Mesendoderm (in vitro differentiated cells): Measurements from ENCODE around the gene PTH1R.

Experiments
- DNase-seq: peaks from one replicate; pipeline ENCODE4 v3.0.0; 2013
- H2AK5ac ChIP-seq: 2 replicates; pipeline ENCODE4 v1.6.1; 2013; ENCODE audit warnings: low read length, inconsistent platforms
- H2BK120ac ChIP-seq: 2 replicates; pipeline ENCODE4 v1.6.1; 2013; ENCODE audit warnings: low read depth, mild to moderate bottlenecking, low read length, moderate library complexity, mixed read lengths
- H2BK15ac ChIP-seq: replicated peaks from 2 replicates; pipeline ENCODE4 v1.6.1; 2013; ENCODE audit warnings: low read depth, mild to moderate bottlenecking, moderate library complexity
- H2BK5ac ChIP-seq: 2 replicates; pipeline ENCODE4 v1.6.1; 2013; ENCODE audit warnings: low read length, inconsistent platforms
- H3K18ac ChIP-seq: 2 replicates; pipeline ENCODE4 v1.6.1; 2013; ENCODE audit warnings: mild to moderate bottlenecking, low read length, mixed read lengths
- H3K23ac ChIP-seq: one replicate; pipeline ENCODE4 v1.6.1; 2013; ENCODE audit warnings: low read length
- H3K27ac ChIP-seq: 2 replicates; pipeline ENCODE4 v1.5.1; 2013; ENCODE audit warnings: low read depth, mild to moderate bottlenecking, inconsistent platforms, low read length, moderate library complexity
- H3K27me3 ChIP-seq: 2 replicates; pipeline ENCODE4 v1.6.1; 2013; ENCODE audit warnings: low read length, control low read depth, mild to moderate bottlenecking, inconsistent platforms; ENCODE audit not compliant: insufficient read depth, poor library complexity
- H3K36me3 ChIP-seq: 2 replicates; pipeline ENCODE4 v1.6.1; 2013; ENCODE audit warnings: low read length, inconsistent platforms; ENCODE audit not compliant: control insufficient read depth, insufficient read depth
- H3K4ac ChIP-seq: one replicate; pipeline ENCODE4 v1.6.1; 2013; ENCODE audit warnings: low read depth, mild to moderate bottlenecking, low read length, moderate library complexity
- H3K4me1 ChIP-seq: 2 replicates; pipeline ENCODE4 v1.6.1; 2013; ENCODE audit warnings: low read depth, low read length, inconsistent platforms; ENCODE audit not compliant: control insufficient read depth
- H3K4me2 ChIP-seq: 2 replicates; pipeline ENCODE4 v1.6.1; 2013; ENCODE audit warnings: low read length
- H3K4me3 ChIP-seq: 2 replicates; pipeline ENCODE4 v1.5.1; 2013; ENCODE audit warnings: mild to moderate bottlenecking, low read length
- H3K56ac ChIP-seq: one replicate; pipeline ENCODE4 v1.6.1; 2013; ENCODE audit warnings: low read length
- H3K79me1 ChIP-seq: 2 replicates; pipeline ENCODE4 v1.6.1; 2013; ENCODE audit warnings: low read length, inconsistent platforms
- H3K79me2 ChIP-seq: 2 replicates; pipeline ENCODE4 v1.6.1; 2013; ENCODE audit warnings: mild to moderate bottlenecking, low read length; ENCODE audit not compliant: control insufficient read depth, insufficient read depth
- H3K9ac ChIP-seq: 2 replicates; pipeline ENCODE4 v1.6.1; 2013; ENCODE audit warnings: low read length, inconsistent platforms
- H4K5ac ChIP-seq: one replicate; pipeline ENCODE4 v1.6.1; 2013; ENCODE audit warnings: low read length
- H4K8ac ChIP-seq: one replicate; pipeline ENCODE4 v1.6.1; 2013; ENCODE audit warnings: low read depth, mild to moderate bottlenecking, control low read depth, low read length, moderate library complexity
- WGBS: extraction: QIAGEN DNeasy Blood & Tissue Kit; methylation state at CpG from one replicate; pipeline ENCODE4 v1.1.7; 2013; ENCODE audit warnings: low lambda C conversion rate, missing lambda C conversion rate; ENCODE audit not compliant: insufficient coverage; ENCODE audit errors: extremely low coverage; 5-methylcytosine and 5-hydroxymethylcytosine counted together

The PTH1R gene

GRCh38 chr3:46881596-46882376 lies 4.3 kb downstream of the PTH1R start:
- Histone ChIP-seq H3K79me2 (no peaks in the 10 kb centered on the region), H3K4me1 (peaks cover 12% of the 10 kb centered on the region), H3K23ac (peak overlapping the region; percentile 25), H3K79me1 (no peaks in the 10 kb centered on the region), H3K27me3 (peaks cover 3% of the 10 kb centered on the region), H3K18ac (peak overlapping the region; percentile 89), H2BK120ac (peak overlapping the region; percentile 50), H2BK15ac (no peak overlapping the region), H3K56ac (peak overlapping the region; percentile 86), H3K4me3 (peak overlapping the region; percentile 27), H3K4ac (peak overlapping the region; percentile 83), H2AK5ac (no peak overlapping the region), H3K36me3 (no peaks in the 10 kb centered on the region), H4K8ac (peak overlapping the region; percentile 60), H4K5ac (no peak overlapping the region), H3K9ac (peak overlapping the region; percentile 79), H2BK5ac (no peak overlapping the region), H3K27ac (peak overlapping the region; percentile 82), H3K4me2 (peak overlapping the region; percentile 65)
- peak; percentile 72 for DNase-seq
- no CpG with 5 or more reads among the region's 83 CpGs for WGBS

GRCh38 chr3:46882377-46883053 lies 5.0 kb downstream of the PTH1R start:
- H2BK5ac ChIP-seq = no peak overlapping the region
- H4K8ac ChIP-seq = peak overlapping the region; percentile 60
- peak overlapping the region; percentile 58 for H3K4ac ChIP-seq
- no peak overlapping the region for H2BK15ac ChIP-seq
- no peaks in the 10 kb centered on the region for H3K36me3 ChIP-seq
- peaks cover 12% of the 10 kb centered on the region for H3K4me1 ChIP-seq
- peak overlapping the region; percentile 89 for H3K18ac ChIP-seq
- peak overlapping the region; percentile 59 for H3K4me2 ChIP-seq
- WGBS = no CpG with 5 or more reads among the region's 72 CpGs
- peak; percentile 86 for DNase-seq
- H3K56ac ChIP-seq = peak overlapping the region; percentile 86
- H3K4me3 ChIP-seq = peak overlapping the region; percentile 55
- no peaks in the 10 kb centered on the region for H3K79me2 ChIP-seq
- H2BK120ac ChIP-seq = peak overlapping the region; percentile 50
- H3K27ac ChIP-seq = peak overlapping the region; percentile 82
- no peak overlapping the region for H4K5ac ChIP-seq
- peak overlapping the region; percentile 29 for H3K23ac ChIP-seq
- H3K79me1 ChIP-seq = no peaks in the 10 kb centered on the region
- H2AK5ac ChIP-seq = no peak overlapping the region
- H3K9ac ChIP-seq = peak overlapping the region; percentile 79
- H3K27me3 ChIP-seq = peaks cover 3% of the 10 kb centered on the region

GRCh38 chr3:46883054-46883829 lies 5.7 kb downstream of the PTH1R start:
- Histone ChIP-seq H2BK5ac (no peak overlapping the region), H3K79me2 (no peaks in the 10 kb centered on the region), H2BK15ac (no peak overlapping the region), H3K4me1 (peaks cover 11% of the 10 kb centered on the region), H2AK5ac (no peak overlapping the region), H3K56ac (peak overlapping the region; percentile 86), H3K23ac (no peak overlapping the region), H3K4me3 (peak overlapping the region; percentile 4), H4K5ac (no peak overlapping the region), H2BK120ac (no peak overlapping the region), H3K18ac (peak overlapping the region; percentile 89), H3K9ac (peak overlapping the region; percentile 45), H4K8ac (no peak overlapping the region), H3K4me2 (peak overlapping the region; percentile 67), H3K4ac (peak overlapping the region; percentile 58), H3K27me3 (peaks cover 3% of the 10 kb centered on the region), H3K36me3 (no peaks in the 10 kb centered on the region), H3K27ac (no peak overlapping the region), H3K79me1 (no peaks in the 10 kb centered on the region)
- DNase-seq = peak; percentile 58
- WGBS = no CpG with 5 or more reads among the region's 78 CpGs

- Histone ChIP-seq H3K4me1 (peaks cover 7% of the 10 kb centered on the region), H3K27me3 (peaks cover 3% of the 10 kb centered on the region), H2BK120ac (no peak overlapping the region), H3K4me3 (peak overlapping the region; percentile 4), H3K36me3 (no peaks in the 10 kb centered on the region), H3K18ac (peak overlapping the region; percentile 68), H3K56ac (peak overlapping the region; percentile 65), H2BK15ac (no peak overlapping the region), H2AK5ac (no peak overlapping the region), H3K79me2 (no peaks in the 10 kb centered on the region), H3K4me2 (peak overlapping the region; percentile 67), H4K8ac (no peak overlapping the region), H3K79me1 (no peaks in the 10 kb centered on the region), H4K5ac (no peak overlapping the region), H3K23ac (no peak overlapping the region), H3K9ac (peak overlapping the region; percentile 45), H3K27ac (no peak overlapping the region), H3K4ac (no peak overlapping the region), H2BK5ac (no peak overlapping the region)
- no CpG with 5 or more reads among the region's 4 CpGs for WGBS
- DNase-seq = no peak
These were observed 6.3 kb downstream of the PTH1R start for GRCh38 chr3:46883830-46884185.

- no peak overlapping the region for H3K27ac ChIP-seq
- no peak overlapping the region for H2BK15ac ChIP-seq
- H3K79me1 ChIP-seq = no peaks in the 10 kb centered on the region
- no peak overlapping the region for H3K9ac ChIP-seq
- H4K5ac ChIP-seq = no peak overlapping the region
- no peak overlapping the region for H3K23ac ChIP-seq
- H3K4me3 ChIP-seq = no peak overlapping the region
- no peak overlapping the region for H2BK120ac ChIP-seq
- H3K18ac ChIP-seq = no peak overlapping the region
- no peak overlapping the region for H3K56ac ChIP-seq
- no peak overlapping the region for H2AK5ac ChIP-seq
- no peak overlapping the region for H3K4me2 ChIP-seq
- no peak overlapping the region for H2BK5ac ChIP-seq
- H3K4me1 ChIP-seq = peaks cover 4% of the 10 kb centered on the region
- WGBS = no CpG with 5 or more reads among the region's 5 CpGs
- no peak overlapping the region for H4K8ac ChIP-seq
- H3K4ac ChIP-seq = no peak overlapping the region
- H3K36me3 ChIP-seq = no peaks in the 10 kb centered on the region
- DNase-seq = no peak
- no peaks in the 10 kb centered on the region for H3K79me2 ChIP-seq
- peaks cover 3% of the 10 kb centered on the region for H3K27me3 ChIP-seq
These were observed 6.9 kb downstream of the PTH1R start for GRCh38 chr3:46884427-46884826.
